Liver (tissue), 9 donors: ENCODE results near the gene FGF11. TPM values are rescaled to one million over a fixed set of nuclear protein-coding genes. Genes with fewer than 3 reads are reported as not detected.

Experiments
- DNase-seq: peaks from one replicate; pipeline ENCODE4 v3.0.0-alpha.2; 2017; ENCODE audit warnings: low spot score
- H3K27ac ChIP-seq, 2 donors: one replicate each; pipeline ENCODE4 v1.7.0; 2013; ENCODE audit warnings: inconsistent platforms in 2 of 2, low read length in 2 of 2, control low read depth in 1 of 2, low read depth in 1 of 2, mild to moderate bottlenecking in 1 of 2
- H3K27me3 ChIP-seq, 4 donors: one replicate each; pipeline versions ENCODE4 v1.6.1 to v1.7.0; 2013; ENCODE audit warnings: low read length in 3 of 4, inconsistent platforms in 1 of 4, mild to moderate bottlenecking in 1 of 4, moderate library complexity in 1 of 4; ENCODE audit not compliant: control insufficient read depth in 4 of 4, insufficient read depth in 4 of 4
- H3K36me3 ChIP-seq, 4 donors: one replicate each; pipeline versions ENCODE4 v1.6.1 to v1.7.0; 2013; ENCODE audit warnings: low read length in 3 of 4, mild to moderate bottlenecking in 3 of 4, low read depth in 1 of 4, moderate library complexity in 1 of 4; ENCODE audit not compliant: control insufficient read depth in 4 of 4, insufficient read depth in 3 of 4
- H3K4me1 ChIP-seq, 4 donors: one replicate each; pipeline versions ENCODE4 v1.6.1 to v1.7.0; 2013; ENCODE audit warnings: low read length in 3 of 4, mild to moderate bottlenecking in 3 of 4, moderate library complexity in 1 of 4; ENCODE audit not compliant: control insufficient read depth in 4 of 4, insufficient read depth in 4 of 4
- H3K4me3 ChIP-seq, 3 donors: one replicate each; pipeline versions ENCODE4 v1.6.1 to v1.7.0; 2013; ENCODE audit warnings: low read length in 3 of 3, control low read depth in 1 of 3, low read depth in 1 of 3, mild to moderate bottlenecking in 1 of 3
- H3K9ac ChIP-seq, 2 donors: one replicate each; pipeline ENCODE4 v1.7.0; 2013; ENCODE audit warnings: low read length in 2 of 2, mild to moderate bottlenecking in 2 of 2, moderate library complexity in 2 of 2, control low read depth in 1 of 2, low read depth in 1 of 2
- H3K9me3 ChIP-seq, 4 donors: one replicate each; pipeline versions ENCODE4 v1.6.1 to v1.7.0; 2013; ENCODE audit warnings: low read length in 3 of 4; ENCODE audit not compliant: control insufficient read depth in 4 of 4
- ATF3 ChIP-seq: IDR thresholded peaks from 2 replicates; pipeline ENCODE4 v1.6.1; 2016; ENCODE audit warnings: antibody characterized with exemption
- CTCF ChIP-seq: fragments of 150-350 bp; IDR thresholded peaks from 2 replicates; pipeline ENCODE4 v1.5.1; 2017; ENCODE audit warnings: improper control_type of control experiment, low read depth, low read length; ENCODE audit not compliant: missing input control
- EGR1 ChIP-seq, 2 donors: IDR thresholded peaks; 2 replicates each; pipeline ENCODE4 v1.6.1; 2016 to 2018; ENCODE audit warnings: antibody characterized with exemption in 2 of 2, low read depth in 2 of 2
- FOXA1 ChIP-seq: IDR thresholded peaks from 2 replicates; pipeline ENCODE4 v1.6.1; 2016; ENCODE audit warnings: antibody characterized with exemption
- FOXA2 ChIP-seq: IDR thresholded peaks from 2 replicates; pipeline ENCODE4 v1.6.1; 2016; ENCODE audit warnings: antibody characterized with exemption
- GABPA ChIP-seq, 2 donors: IDR thresholded peaks in 1 of 2; conservative IDR thresholded peaks in 1 of 2; 2 replicates each; pipeline ENCODE4 v1.6.1; 2016; ENCODE audit warnings: antibody characterized with exemption in 2 of 2, mild to moderate bottlenecking in 1 of 2, moderate library complexity in 1 of 2
- HNF4A ChIP-seq, 2 donors: conservative IDR thresholded peaks; 2 replicates each; pipeline ENCODE4 v1.6.1; 2016; ENCODE audit warnings: antibody characterized with exemption in 2 of 2, mild to moderate bottlenecking in 2 of 2
- HNF4G ChIP-seq: IDR thresholded peaks from 2 replicates; pipeline ENCODE4 v1.6.1; 2016; ENCODE audit warnings: antibody characterized with exemption
- JUND ChIP-seq, 2 donors: IDR thresholded peaks; 2 replicates each; pipeline ENCODE4 v1.6.1; 2016; ENCODE audit warnings: antibody characterized with exemption in 2 of 2
- MAX ChIP-seq: IDR thresholded peaks from 2 replicates; pipeline ENCODE4 v1.6.1; 2016; ENCODE audit warnings: antibody characterized with exemption
- NR2F2 ChIP-seq: IDR thresholded peaks from 2 replicates; pipeline ENCODE4 v1.6.1; 2016; ENCODE audit warnings: antibody characterized with exemption
- RAD21 ChIP-seq, 2 donors: IDR thresholded peaks; 2 replicates each; pipeline ENCODE4 v1.6.1; 2016; ENCODE audit warnings: antibody characterized with exemption in 2 of 2, mild to moderate bottlenecking in 2 of 2
- REST ChIP-seq: IDR thresholded peaks from 2 replicates; pipeline ENCODE4 v1.6.1; 2016; ENCODE audit warnings: antibody characterized with exemption, mild to moderate bottlenecking
- RXRA ChIP-seq, 2 donors: IDR thresholded peaks; 2 replicates each; pipeline ENCODE4 v1.6.1; 2017 to 2018; ENCODE audit warnings: antibody characterized with exemption in 2 of 2, mild to moderate bottlenecking in 1 of 2
- SP1 ChIP-seq: IDR thresholded peaks from 2 replicates; pipeline ENCODE4 v1.6.1; 2018; ENCODE audit warnings: antibody characterized with exemption, mild to moderate bottlenecking
- TAF1 ChIP-seq: conservative IDR thresholded peaks from 2 replicates; pipeline ENCODE4 v1.6.1; 2016; ENCODE audit warnings: antibody characterized with exemption, mild to moderate bottlenecking
- ZBTB33 ChIP-seq: IDR thresholded peaks from 2 replicates; pipeline ENCODE4 v1.6.1; 2016; ENCODE audit warnings: antibody characterized with exemption
- WGBS: extraction: QIAGEN DNeasy Blood & Tissue Kit; methylation state at CpG from one replicate; pipeline ENCODE4 v1.1.7; 2013; 5-methylcytosine and 5-hydroxymethylcytosine counted together
- polyA plus RNA-seq, 2 donors: library from polyadenylated mRNA; stranded (reverse) in 1 of 2; unstranded in 1 of 2; fragments of 200-250 nt in 1 of 2; fragments of >200 nt in 1 of 2; fragmentation: Nextera tagmentation in 1 of 2; extraction: Ambion mirVana in 1 of 2; gene quantifications; one replicate each; pipeline versions ENCODE4 v1.2.1 to v1.2.3, GENCODE V29; 2013 to 2015
- total RNA-seq, 2 donors: library from RNA; depleted of rRNA; stranded (reverse); fragments of >200 nt; gene quantifications; one replicate each; pipeline ENCODE4 v1.2.3, GENCODE V29; 2014
- donor health status: healthy.
- donor health status: healthy.
- donor health status: healthy.
- donor health status: healthy.
- donor health status: healthy.

The FGF11 gene
- total and polyA plus RNA-seq, 4 donors, result 0.17 to 0.25 (median 0.20) TPM

GRCh38 chr17:7468290-7468689, 29.0 kb downstream of the FGF11 start:
- Histone ChIP-seq H3K9ac (no peak overlapping the region), H3K4me3 (no peak overlapping the region), H3K4me1 (peaks cover 0 to 20% (median 12%) of the 10 kb centered on the region in 4 donors), H3K9me3 (no peaks in the 10 kb centered on the region), H3K27ac (no peak overlapping the region), H3K36me3 (peaks cover 0 to 7% (median 1%) of the 10 kb centered on the region in 4 donors), H3K27me3 (no peaks in the 10 kb centered on the region)
- DNase-seq, result no peak
- TF ChIP-seq SP1 (no peak), HNF4A (conservative IDR thresholded peaks at IDR 0.05) (no peak), RAD21 (IDR thresholded peaks at IDR 0.05) (no peak), TAF1 (no peak), ZBTB33 (no peak), ATF3 (no peak), HNF4G (no peak), GABPA (IDR thresholded peaks at IDR 0.05 in 1 of 2, conservative IDR thresholded peaks at IDR 0.05 in 1 of 2) (no peak), EGR1 (IDR thresholded peaks at IDR 0.05; ENCODE audit: low read depth in 2 of 2) (no peak), MAX (no peak), REST (no peak), RXRA (IDR thresholded peaks at IDR 0.05) (no peak), FOXA1 (no peak)
- WGBS, result 96% methylated on average over 11 of the region's 11 CpGs

GRCh38 chr17:7468804-7469389, 29.6 kb downstream of the FGF11 start:
- no peak overlapping the region for H3K9ac ChIP-seq
- WGBS, result 78% methylated on average over 12 of the region's 12 CpGs
- H3K9me3 ChIP-seq, result no peaks in the 10 kb centered on the region
- peaks cover 0 to 2% (median 0%) of the 10 kb centered on the region in 4 donors for H3K36me3 ChIP-seq
- no peak overlapping the region for H3K4me3 ChIP-seq
- H3K4me1 ChIP-seq, result peaks cover 0 to 20% (median 12%) of the 10 kb centered on the region in 4 donors
- H3K27ac ChIP-seq, result no peak overlapping the region
- no peak for DNase-seq
- no peaks in the 10 kb centered on the region for H3K27me3 ChIP-seq
- TF ChIP-seq JUND (IDR thresholded peaks at IDR 0.05) (no peak), RAD21 (IDR thresholded peaks at IDR 0.05) (no peak), TAF1 (no peak), REST (no peak), RXRA (IDR thresholded peaks at IDR 0.05) (no peak), NR2F2 (no peak), FOXA2 (no peak), HNF4G (no peak), GABPA (IDR thresholded peaks at IDR 0.05 in 1 of 2, conservative IDR thresholded peaks at IDR 0.05 in 1 of 2) (no peak), CTCF (no peak), ATF3 (no peak), ZBTB33 (no peak), FOXA1 (no peak)
